Coronary artery (tissue), 2 donors: ENCODE data around the gene HSF2BP.
"Not testable (repeated sequence)": the region's sequence is repeated elsewhere in the genome, so short reads cannot be mapped to it uniquely, and the experiment has no call there.

ENCODE experiments used
- DNase-seq: peaks from one replicate; pipeline ENCODE4 v3.0.0-alpha.2; 2017; ENCODE audit warnings: low spot score
- H3K27ac ChIP-seq, 2 donors: fragments of 200-600 bp; sonication (generic); one replicate each; pipeline ENCODE4 v1.5.1; 2016 to 2019
- H3K4me3 ChIP-seq: fragments of 200-600 bp; sonication (generic); 2 replicates; pipeline ENCODE4 v1.5.1; 2016; ENCODE audit warnings: mild to moderate bottlenecking, moderate library complexity
- TF ChIP-seq, protein P1 (sequence below): fragments of 200-600 bp; sonication (generic); IDR thresholded peaks from one replicate; pipeline ENCODE4 v1.5.1; 2019; ENCODE audit warnings: antibody characterized with exemption

Gene HSF2BP

DNA sequence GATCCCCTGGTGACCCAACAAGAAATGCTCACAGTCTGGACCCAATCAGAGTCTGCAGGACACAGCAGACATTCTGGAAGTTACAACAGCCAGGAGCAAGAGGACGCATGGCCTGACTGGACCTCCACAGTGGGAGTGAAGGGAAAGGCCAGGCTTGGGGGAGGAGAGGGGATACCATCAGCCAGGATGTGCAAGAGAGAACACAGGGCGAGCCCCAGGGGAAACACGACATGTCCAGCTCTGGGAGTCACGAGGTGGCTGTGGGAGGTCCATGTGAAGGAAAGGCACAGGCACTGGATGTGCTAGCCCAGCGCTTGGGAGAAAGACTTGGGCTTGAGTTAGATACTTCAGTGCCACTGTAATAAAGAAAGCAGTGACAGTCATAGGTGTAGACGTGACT is 87.3 kb downstream of the HSF2BP start:
- TF ChIP-seq, protein P1, sequence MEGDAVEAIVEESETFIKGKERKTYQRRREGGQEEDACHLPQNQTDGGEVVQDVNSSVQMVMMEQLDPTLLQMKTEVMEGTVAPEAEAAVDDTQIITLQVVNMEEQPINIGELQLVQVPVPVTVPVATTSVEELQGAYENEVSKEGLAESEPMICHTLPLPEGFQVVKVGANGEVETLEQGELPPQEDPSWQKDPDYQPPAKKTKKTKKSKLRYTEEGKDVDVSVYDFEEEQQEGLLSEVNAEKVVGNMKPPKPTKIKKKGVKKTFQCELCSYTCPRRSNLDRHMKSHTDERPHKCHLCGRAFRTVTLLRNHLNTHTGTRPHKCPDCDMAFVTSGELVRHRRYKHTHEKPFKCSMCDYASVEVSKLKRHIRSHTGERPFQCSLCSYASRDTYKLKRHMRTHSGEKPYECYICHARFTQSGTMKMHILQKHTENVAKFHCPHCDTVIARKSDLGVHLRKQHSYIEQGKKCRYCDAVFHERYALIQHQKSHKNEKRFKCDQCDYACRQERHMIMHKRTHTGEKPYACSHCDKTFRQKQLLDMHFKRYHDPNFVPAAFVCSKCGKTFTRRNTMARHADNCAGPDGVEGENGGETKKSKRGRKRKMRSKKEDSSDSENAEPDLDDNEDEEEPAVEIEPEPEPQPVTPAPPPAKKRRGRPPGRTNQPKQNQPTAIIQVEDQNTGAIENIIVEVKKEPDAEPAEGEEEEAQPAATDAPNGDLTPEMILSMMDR, result no peak
- no peak overlapping the region for H3K4me3 ChIP-seq
- no peak for DNase-seq
- no peak overlapping the region for H3K27ac ChIP-seq

DNA sequence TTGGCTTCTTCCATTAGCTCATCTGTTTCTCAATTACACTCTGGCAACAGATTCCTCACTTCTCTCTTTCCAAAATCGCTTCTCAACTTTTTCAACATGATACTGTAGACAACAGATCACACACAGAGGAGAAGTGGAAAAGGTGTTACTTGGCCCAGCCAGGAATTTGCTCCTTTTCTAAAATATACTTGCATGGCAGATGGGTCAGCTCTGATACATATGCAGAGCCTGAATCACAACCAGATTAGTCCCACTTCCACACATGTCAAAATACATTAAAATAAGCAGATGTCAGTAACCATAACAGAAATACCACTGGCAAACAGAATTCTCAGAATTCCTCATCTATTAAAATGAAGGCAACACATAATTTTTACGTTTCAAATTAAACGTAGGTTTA is 89.1 kb downstream of the HSF2BP start:
- H3K27ac ChIP-seq, DNase-seq, H3K4me3 ChIP-seq: not testable (repeated sequence)

- not testable (repeated sequence) for H3K4me3 ChIP-seq, DNase-seq, H3K27ac ChIP-seq
Measured at GRCh38 chr21:43562451-43562850, 96.8 kb downstream of the HSF2BP start.

- DNase-seq, H3K4me3 ChIP-seq, H3K27ac ChIP-seq: not testable (repeated sequence)
Measured at GRCh38 chr21:43540561-43540960, 118.7 kb downstream of the HSF2BP start.

GRCh38 chr21:43522495-43523131 is 136.7 kb downstream of the HSF2BP start:
- not testable (repeated sequence) for DNase-seq, H3K27ac ChIP-seq, H3K4me3 ChIP-seq

- H3K4me3 ChIP-seq, H3K27ac ChIP-seq, DNase-seq: not testable (repeated sequence)
Measured at GRCh38 chr21:43517701-43518100, 141.6 kb downstream of the HSF2BP start.

- not testable (repeated sequence) for H3K27ac ChIP-seq, DNase-seq, H3K4me3 ChIP-seq
Measured at GRCh38 chr21:43516860-43517627, 142.2 kb downstream of the HSF2BP start.

DNA sequence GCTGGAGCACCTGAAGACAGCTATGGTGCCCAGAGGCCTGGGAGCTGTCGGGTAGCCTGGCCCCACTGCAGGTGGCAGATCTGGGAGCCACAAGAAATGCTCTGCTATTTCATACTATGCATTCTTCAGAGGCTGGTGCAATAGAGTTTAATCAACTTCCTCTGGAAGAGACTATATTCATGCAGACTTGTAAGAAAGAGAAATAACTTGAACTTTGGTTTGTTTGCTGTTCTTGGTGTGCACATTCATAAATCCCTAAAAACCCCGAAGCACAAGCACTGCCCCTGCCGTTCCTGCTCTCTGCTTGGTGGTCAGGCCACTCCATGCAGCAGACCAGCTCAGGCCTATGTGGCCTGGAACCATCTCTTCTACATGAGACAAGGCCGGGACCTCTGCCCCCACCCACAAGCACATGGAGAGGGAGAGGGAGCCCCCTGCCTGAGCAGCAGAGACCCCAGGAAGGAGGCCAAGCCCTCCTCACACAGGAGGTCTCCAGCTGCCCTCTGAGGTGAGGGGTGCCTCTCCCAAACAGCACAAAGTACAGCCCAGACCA is 142.9 kb downstream of the HSF2BP start:
- H3K4me3 ChIP-seq, DNase-seq, H3K27ac ChIP-seq: not testable (repeated sequence)

DNA sequence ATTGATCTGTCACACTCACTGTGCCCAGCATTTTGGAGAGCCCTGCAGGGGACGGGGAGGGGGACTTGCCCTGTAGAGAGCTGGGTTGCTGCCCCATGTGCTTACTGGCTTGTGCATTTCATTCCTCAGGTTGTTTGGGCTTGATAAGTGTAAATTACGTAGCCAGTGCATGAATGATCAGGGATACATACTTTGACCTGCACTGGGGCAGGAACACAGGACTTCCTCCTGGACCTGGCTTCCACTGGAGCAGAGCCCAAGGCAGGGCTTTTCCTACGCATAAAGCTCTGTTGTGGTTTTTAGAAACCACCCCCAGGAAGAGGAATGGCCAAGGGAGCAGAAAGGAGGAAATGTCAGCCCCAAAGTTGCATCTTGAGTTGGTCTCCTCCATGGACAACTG is 144.5 kb downstream of the HSF2BP start:
- DNase-seq, H3K4me3 ChIP-seq, H3K27ac ChIP-seq: not testable (repeated sequence)

GRCh38 chr21:43513023-43513422 is 146.3 kb downstream of the HSF2BP start:
- H3K4me3 ChIP-seq, DNase-seq, H3K27ac ChIP-seq: not testable (repeated sequence)

DNA sequence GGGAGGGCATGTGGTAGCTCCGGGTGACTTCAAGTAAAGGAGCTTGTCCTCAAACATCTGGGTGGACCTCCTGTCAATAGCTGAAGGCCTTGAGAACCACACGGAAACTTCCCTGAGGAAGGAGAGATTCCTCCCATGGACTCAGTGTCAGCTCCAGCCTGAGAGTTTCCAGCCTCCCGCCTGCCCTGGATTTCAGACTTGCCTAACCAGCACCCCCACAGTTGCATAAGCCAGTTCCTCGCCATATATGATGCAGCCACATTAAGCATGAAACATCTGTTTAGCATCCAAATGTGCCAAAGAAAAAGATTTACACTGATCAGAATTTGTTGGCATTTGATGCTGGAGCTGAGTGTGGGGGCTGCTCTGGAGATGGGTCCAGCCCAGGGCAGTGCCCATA is 148.1 kb downstream of the HSF2BP start:
- not testable (repeated sequence) for H3K27ac ChIP-seq, H3K4me3 ChIP-seq, DNase-seq

DNA sequence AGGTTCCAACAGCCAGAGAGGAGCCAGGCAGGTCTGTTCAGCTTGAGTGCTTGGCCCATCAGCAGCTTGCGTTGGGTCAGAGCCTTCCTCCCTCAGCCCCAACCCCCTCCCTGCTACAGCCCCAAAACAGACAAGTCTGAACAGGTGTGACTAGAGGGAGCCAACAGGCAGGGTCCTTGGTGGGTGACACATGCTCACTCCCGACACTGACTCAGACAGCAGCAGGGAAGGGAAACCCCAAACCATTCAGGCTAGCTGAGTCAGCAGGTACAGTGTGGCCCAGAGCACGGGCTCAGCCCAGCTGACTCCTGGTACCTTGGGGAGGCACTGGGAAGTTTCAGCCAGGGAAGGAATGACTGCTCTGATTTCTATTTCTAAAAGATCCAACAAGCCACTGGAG is 148.6 kb downstream of the HSF2BP start:
- not testable (repeated sequence) for DNase-seq, H3K4me3 ChIP-seq, H3K27ac ChIP-seq

DNA sequence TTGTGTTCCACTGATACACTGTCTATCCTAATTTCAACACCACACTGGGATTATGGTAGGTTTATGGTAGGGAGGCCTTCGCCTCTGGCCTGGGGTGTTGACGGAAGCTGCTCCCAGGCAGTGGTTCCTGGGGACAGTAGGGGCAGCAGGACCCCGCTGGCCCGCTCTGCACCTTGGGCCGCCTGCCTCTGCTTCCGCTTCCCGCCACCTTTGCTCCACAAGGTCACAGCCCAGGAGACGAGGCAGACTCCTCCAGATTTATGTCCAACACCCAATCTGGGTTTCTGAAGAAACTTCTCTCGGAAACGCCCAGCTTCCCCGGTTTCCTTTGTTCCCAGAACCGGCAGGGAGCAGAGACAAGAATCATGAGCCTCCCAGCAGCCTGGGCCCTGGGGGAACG is 155.4 kb downstream of the HSF2BP start:
- DNase-seq, H3K4me3 ChIP-seq, H3K27ac ChIP-seq: not testable (repeated sequence)

DNA sequence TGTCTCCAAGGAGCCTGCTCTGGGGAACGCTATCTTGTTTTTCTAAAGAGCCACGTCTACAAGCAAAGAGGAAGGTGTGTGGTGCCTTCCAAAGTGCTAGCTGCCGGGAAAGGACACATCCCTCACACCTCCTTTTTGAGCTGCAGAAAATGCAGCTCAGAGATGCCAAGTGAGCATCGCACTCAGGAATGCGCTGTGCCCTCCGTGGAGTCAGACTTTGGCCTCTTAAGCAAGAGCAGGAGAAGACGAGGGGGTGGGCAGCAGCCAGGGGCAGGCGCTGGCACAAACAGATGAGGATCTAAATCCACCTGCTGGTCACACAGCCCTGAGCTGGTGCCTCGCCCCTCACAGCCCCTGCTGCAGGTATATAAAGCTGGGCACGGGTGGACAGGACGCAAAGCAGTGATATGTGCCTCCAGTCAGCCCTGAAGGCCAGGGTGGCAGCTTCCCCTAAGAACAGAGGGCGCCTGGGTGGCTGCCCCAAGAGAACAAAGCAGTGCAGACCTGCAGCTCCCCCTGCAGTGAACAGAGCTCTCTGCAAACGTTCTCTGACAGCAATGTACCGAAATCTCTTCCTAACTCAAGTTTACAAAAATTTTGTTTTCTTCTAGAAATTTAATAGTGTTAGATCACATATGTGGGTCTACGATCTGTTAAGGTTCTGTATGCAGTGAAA is 156.1 kb downstream of the HSF2BP start:
- not testable (repeated sequence) for DNase-seq, H3K4me3 ChIP-seq, H3K27ac ChIP-seq

GRCh38 chr21:43502407-43503071 is 156.7 kb downstream of the HSF2BP start:
- H3K4me3 ChIP-seq, H3K27ac ChIP-seq, DNase-seq: not testable (repeated sequence)

DNA sequence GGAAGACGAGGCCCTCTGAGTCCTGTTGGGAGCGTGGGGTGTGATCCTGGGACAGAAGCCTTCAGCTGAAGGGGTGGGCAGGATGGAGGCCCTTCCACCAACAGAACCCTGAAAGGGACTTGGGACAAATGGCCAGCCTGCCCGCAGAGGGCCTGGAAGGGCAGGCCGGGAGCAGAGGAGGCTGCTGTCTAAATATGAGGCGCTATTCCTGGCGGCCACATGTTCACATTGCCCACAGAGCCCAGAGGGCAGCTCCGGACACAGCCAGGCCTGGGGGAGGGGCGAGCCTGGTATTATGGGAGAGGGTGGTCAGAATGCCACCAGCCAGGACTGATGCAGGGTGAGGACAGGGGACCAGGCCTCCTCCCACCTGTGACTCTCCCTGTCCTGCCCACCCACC is 160.4 kb downstream of the HSF2BP start:
- not testable (repeated sequence) for H3K27ac ChIP-seq, DNase-seq, H3K4me3 ChIP-seq

GRCh38 chr21:43498065-43498464 is 161.2 kb downstream of the HSF2BP start:
- H3K4me3 ChIP-seq, H3K27ac ChIP-seq, DNase-seq: not testable (repeated sequence)
